ENCODE data around the gene SCAF1.
"Not testable (repeated sequence)": the region's sequence is repeated elsewhere in the genome, so short reads cannot be mapped to it uniquely, and the experiment has no call there.

The SCAF1 gene

GRCh38 chr19:49616532-49616931, 25.5 kb upstream of the SCAF1 start:
- DNase-seq (ENCODE audit: low read depth in 3 of 3), result no peak

- no peak for DNase-seq (ENCODE audit: low read depth in 3 of 3)
These were observed 25.1 kb upstream of the SCAF1 start for GRCh38 chr19:49616945-49617344.

GRCh38 chr19:49617860-49618259, 24.1 kb upstream of the SCAF1 start:
- DNase-seq (ENCODE audit: low read depth in 3 of 3), result not testable (repeated sequence)

- no peak for DNase-seq (ENCODE audit: low read depth in 3 of 3)
These were observed 16.8 kb upstream of the SCAF1 start for GRCh38 chr19:49624967-49625910.

DNA sequence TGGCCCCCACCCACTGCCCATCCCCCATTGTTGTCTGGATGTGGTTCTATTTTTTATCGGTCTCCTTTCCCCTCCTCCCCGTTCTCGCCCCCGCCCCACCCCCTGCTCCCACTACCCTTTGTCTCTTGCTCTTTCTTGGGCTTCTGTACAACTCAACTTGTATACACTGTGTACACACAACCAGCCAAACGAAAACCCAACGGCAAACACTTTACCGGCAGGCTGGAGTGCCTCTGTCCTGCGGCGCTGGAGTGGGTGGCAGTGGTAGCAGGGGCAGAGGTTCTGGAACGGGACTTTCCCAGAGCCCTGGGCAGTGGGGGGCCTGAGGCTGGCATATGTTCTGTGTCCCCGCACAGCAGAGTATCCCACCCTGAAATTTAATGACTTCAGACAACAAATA, 15.8 kb upstream of the SCAF1 start:
- DNase-seq (ENCODE audit: low read depth in 3 of 3), result no peak

- no peak for DNase-seq (ENCODE audit: low read depth in 3 of 3)
These were observed 12.3 kb upstream of the SCAF1 start for GRCh38 chr19:49629659-49630058.

GRCh38 chr19:49631014-49631588, 10.9 kb upstream of the SCAF1 start:
- DNase-seq (ENCODE audit: low read depth in 3 of 3), result no peak

DNA sequence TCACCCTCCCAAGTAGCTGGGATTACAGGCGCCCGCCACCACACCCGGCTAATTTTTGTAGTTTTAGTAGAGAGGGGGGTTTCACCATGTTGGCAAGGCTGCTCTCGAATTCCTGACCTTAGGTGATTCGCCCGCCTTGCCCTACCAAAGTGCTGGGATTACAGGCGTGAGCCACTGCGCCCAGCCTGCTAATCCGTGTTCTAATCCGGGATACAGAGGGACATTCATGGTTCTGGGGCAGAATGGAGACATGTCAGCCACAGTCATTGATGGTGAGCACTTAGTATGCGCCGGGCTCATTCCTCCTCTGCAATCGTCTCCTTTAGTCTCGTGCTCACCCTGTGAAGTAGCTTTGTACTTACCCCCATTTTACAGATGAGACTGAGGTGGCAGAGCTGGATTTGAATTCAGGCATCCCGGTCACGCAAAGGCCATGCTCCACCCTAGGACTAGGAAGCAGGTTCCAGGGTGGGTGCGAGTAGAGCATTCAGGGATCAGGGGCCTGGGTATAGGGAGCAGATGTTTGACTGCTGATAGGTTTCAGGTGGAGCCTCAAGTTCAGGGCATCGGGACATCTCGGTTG, 10.3 kb upstream of the SCAF1 start:
- no peak for DNase-seq (ENCODE audit: low read depth in 3 of 3)

DNA sequence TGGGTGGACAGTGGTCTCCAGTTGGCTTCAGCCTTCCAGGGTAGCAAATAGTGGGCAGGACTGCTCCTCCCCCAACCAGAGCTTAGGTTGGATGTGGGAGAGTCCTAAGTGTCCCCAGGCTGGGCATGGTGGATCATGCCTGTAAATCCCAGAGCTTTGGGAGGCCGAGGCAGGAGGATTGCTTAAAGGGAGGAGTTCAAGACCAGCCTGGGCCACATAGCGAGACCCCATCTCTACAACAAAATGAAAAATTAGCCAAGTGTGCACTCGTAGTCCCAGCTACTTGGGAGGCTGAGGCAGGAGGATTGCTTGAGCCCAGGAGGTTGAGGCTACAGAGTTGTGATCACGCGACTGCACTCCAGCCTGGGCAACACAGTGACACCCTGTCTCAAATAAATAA, 9.4 kb upstream of the SCAF1 start:
- DNase-seq (ENCODE audit: low read depth in 3 of 3), result no peak

DNA sequence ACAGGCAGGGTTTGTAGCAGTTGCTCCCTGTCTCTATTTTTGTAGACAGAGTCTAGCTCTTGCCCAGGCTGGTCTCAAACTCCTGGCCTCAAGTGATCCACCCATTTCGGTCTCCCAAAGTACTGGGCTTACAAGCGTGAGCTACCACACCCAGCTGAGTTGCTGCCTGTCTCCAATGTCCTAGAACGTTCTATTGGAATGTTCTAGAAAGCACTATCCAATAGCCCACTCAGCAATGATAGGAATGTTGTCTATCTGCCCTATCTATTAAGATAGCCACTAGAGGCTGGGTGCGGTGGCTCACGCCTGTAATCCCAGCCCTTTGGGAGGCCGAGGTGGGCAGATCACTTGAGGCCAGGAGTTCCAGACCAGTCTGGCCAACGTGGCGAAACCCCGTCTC, 8.7 kb upstream of the SCAF1 start:
- DNase-seq (ENCODE audit: low read depth in 3 of 3), result not testable (repeated sequence)

DNA sequence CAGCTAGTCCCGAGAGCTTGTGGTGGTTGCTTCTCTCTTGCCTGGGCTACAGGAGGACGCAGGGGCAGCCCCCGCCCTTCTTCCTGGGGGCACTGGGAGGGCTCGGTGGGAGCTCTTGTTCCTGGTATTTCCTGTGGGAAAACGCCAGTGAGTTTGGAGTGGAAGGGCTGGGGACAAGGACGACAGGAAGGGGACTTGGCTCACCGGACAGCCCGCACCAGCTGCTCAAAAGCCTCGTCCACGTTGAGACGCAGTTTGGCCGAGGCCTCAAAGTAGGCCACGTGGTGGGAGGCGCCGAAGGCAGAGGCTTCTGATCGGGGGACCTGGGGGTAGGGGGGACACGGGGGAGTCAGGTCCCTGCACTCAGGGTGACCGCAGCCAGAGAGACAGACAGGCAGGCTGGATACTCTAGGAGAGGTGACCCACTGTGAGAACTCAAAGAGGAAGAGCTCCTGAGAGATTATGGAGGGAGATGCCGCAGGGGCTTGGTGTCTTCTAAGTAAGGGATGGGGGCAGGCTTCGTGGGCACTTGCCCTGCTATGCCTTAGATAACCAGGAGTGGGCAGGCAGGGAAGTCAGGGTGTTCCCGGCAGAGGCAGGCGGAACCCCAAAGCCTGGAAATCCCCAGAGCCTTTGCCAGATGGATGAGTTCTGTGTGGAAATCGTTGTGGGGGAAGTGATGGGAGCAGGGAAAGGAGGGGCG, 6.3 kb upstream of the SCAF1 start:
- no peak for DNase-seq (ENCODE audit: low read depth in 3 of 3)

GRCh38 chr19:49636233-49636932, 5.6 kb upstream of the SCAF1 start:
- no peak for DNase-seq (ENCODE audit: low read depth in 3 of 3)

DNA sequence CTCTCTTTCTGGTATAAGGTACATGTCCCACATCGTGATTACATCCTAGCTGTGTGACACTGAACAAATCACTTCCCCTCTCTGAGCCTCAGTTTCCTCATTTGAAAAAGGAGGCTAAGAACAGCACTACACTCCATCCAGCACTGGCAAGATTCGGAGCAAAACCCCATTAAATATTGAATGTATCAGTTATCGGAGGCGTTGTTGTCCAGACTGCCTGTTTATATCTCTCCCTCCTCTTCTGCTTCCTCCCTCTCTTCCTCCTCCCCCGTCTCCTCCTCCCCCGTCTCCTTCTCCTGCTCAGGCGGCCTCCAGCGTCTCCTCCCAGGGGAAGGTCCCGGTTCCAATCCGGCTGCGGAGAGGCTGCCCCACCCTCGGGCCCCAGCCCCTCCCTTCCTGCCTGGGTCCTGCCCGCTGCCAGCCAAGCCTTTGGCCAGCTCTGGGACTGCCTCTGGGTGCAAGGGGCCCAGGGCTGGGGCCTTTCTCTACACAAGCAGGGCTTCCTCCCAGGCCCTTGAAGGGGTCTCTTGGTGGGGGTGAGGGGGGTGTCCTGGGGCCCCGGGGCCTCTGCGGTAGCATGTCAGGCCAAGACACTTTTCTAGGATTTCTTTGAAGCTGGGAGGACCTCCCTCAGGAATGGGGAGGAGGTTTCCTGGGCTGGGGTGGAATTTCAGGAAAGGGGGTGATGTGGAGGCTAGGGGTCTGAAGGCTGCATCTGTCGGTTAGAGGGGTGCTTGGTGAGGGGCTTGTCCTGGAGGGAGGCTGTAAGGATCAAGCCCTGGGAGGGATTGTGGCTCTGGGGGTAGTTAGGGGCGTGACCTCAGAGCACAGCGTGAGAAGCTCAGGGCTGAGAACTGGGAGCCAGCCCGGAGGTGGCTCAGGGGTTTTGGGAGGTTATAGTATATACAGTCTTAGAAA, 3.9 kb upstream of the SCAF1 start:
- no peak for DNase-seq (ENCODE audit: low read depth in 3 of 3)

- no peak for DNase-seq (ENCODE audit: low read depth in 3 of 3)
These were observed 2.5 kb upstream of the SCAF1 start for GRCh38 chr19:49639401-49640112.

GRCh38 chr19:49640113-49640898, 1.7 kb upstream of the SCAF1 start, which contains the start of gene RRAS:
RRAS (minus strand) TSS chr19:49640143; CDS start chr19:49640098, 45 bp downstream.
- peak; percentile 99 to 100 (median 99) for DNase-seq (ENCODE audit: low read depth in 3 of 3)

GRCh38 chr19:49642492-49643035, 555 bp downstream of the SCAF1 start:
- no peak for DNase-seq (ENCODE audit: low read depth in 3 of 3)

GRCh38 chr19:49643466-49643865, 1.5 kb downstream of the SCAF1 start:
- DNase-seq (ENCODE audit: low read depth in 3 of 3), result no peak

GRCh38 chr19:49645592-49645991, 3.6 kb downstream of the SCAF1 start:
- no peak for DNase-seq (ENCODE audit: low read depth in 3 of 3)

GRCh38 chr19:49645995-49646394, 4.0 kb downstream of the SCAF1 start:
- DNase-seq (ENCODE audit: low read depth in 3 of 3), result no peak
